Measurements from ENCODE around the gene SRPRB.

The SRPRB gene

GRCh38 chr3:133805702-133806475 is at the start of gene SRPRB:
TSS of gene SRPRB (plus strand) at chr3:133805815. CDS start at chr3:133805849, 34 bp downstream.
- peak; percentile 95 for DNase-seq

- no peak for DNase-seq
These were observed 48.6 kb upstream of the SRPRB start for GRCh38 chr3:133756716-133757694.

GRCh38 chr3:133757701-133758567 is 47.7 kb upstream of the SRPRB start:
- DNase-seq = no peak

GRCh38 chr3:133758568-133758928 is 47.1 kb upstream of the SRPRB start:
- no peak for DNase-seq

GRCh38 chr3:133758964-133759739 is 46.5 kb upstream of the SRPRB start:
- DNase-seq = no peak

GRCh38 chr3:133759740-133760305 is 45.8 kb upstream of the SRPRB start:
- no peak for DNase-seq

GRCh38 chr3:133760916-133761315 is 44.7 kb upstream of the SRPRB start:
- DNase-seq = no peak

GRCh38 chr3:133761605-133762484 is 43.8 kb upstream of the SRPRB start:
- DNase-seq = no peak

GRCh38 chr3:133762539-133762938 is 43.1 kb upstream of the SRPRB start:
- DNase-seq = no peak

GRCh38 chr3:133763797-133764683 is 41.6 kb upstream of the SRPRB start:
- DNase-seq = no peak

GRCh38 chr3:133765256-133765655 is 40.4 kb upstream of the SRPRB start:
- no peak for DNase-seq

- no peak for DNase-seq
These were observed 38.0 kb upstream of the SRPRB start for GRCh38 chr3:133767607-133768006.

GRCh38 chr3:133769536-133769935 is 36.1 kb upstream of the SRPRB start:
- DNase-seq = no peak

GRCh38 chr3:133773732-133774131 is 31.9 kb upstream of the SRPRB start:
- DNase-seq = no peak

GRCh38 chr3:133775309-133775708 is 30.3 kb upstream of the SRPRB start:
- DNase-seq = no peak

- no peak for DNase-seq
These were observed 29.8 kb upstream of the SRPRB start for GRCh38 chr3:133775835-133776234.

GRCh38 chr3:133776794-133777438 is 28.7 kb upstream of the SRPRB start:
- DNase-seq = no peak

- DNase-seq = no peak
These were observed 27.6 kb upstream of the SRPRB start for GRCh38 chr3:133777807-133778568.

Data from NCI-H1436 (cell line).